Brain microvascular endothelial cell (primary cell): ENCODE results near the gene SPON2.

Experiments
- DNase-seq: peaks from one replicate; pipeline ENCODE4 v3.0.0-alpha.2; 2020
- H3K27ac ChIP-seq: fragments of 250-450 bp; sonication (Bioruptor Pico); 2 replicates; pipeline ENCODE4 v1.5.1; 2020; ENCODE audit warnings: mild to moderate bottlenecking, moderate library complexity
- H3K27me3 ChIP-seq: fragments of 250-450 bp; sonication (Bioruptor Pico); replicated peaks from 2 replicates; pipeline ENCODE4 v1.5.1; 2020; ENCODE audit warnings: mild to moderate bottlenecking
- H3K36me3 ChIP-seq: fragments of 250-450 bp; sonication (Bioruptor Pico); replicated peaks from 2 replicates; pipeline ENCODE4 v1.5.1; 2020; ENCODE audit warnings: mild to moderate bottlenecking
- H3K4me3 ChIP-seq: 2 replicates; pipeline ENCODE4 v1.5.1; 2011; ENCODE audit warnings: low read depth, mild to moderate bottlenecking, control low read depth, low read length, moderate library complexity
- CTCF ChIP-seq: IDR thresholded peaks from 2 replicates; pipeline ENCODE4 v1.5.1; 2011; ENCODE audit warnings: low read depth, mild to moderate bottlenecking, moderate library complexity, low read length, control low read depth, inconsistent platforms; ENCODE audit errors: missing control alignments
- in situ Hi-C: cut with HindIII; loops from 2 replicates; pipeline ENCODE4 v1.10.0; 2017; ENCODE audit warnings: low sequenced_read_pairs, low pct_ligation_motif_present

The SPON2 gene

GRCh38 chr4:1172971-1173757, 781 bp upstream of the SPON2 start:
- in situ Hi-C loops = no loop called here
- no peak overlapping the region for H3K4me3 ChIP-seq
- no peak for TF ChIP-seq CTCF
- no peak for DNase-seq
- H3K36me3 ChIP-seq = no peaks in the 10 kb centered on the region
- no peak overlapping the region for H3K27ac ChIP-seq
- H3K27me3 ChIP-seq = peaks cover 23% of the 10 kb centered on the region

- no peaks in the 10 kb centered on the region for H3K36me3 ChIP-seq
- no peak for TF ChIP-seq CTCF
- DNase-seq = no peak
- H3K4me3 ChIP-seq = peak overlapping the region; percentile 47
- in situ Hi-C loops = no loop called here
- peaks cover 23% of the 10 kb centered on the region for H3K27me3 ChIP-seq
- H3K27ac ChIP-seq = no peak overlapping the region
Observed at GRCh38 chr4:1171311-1172227, 814 bp downstream of the SPON2 start.

DNA sequence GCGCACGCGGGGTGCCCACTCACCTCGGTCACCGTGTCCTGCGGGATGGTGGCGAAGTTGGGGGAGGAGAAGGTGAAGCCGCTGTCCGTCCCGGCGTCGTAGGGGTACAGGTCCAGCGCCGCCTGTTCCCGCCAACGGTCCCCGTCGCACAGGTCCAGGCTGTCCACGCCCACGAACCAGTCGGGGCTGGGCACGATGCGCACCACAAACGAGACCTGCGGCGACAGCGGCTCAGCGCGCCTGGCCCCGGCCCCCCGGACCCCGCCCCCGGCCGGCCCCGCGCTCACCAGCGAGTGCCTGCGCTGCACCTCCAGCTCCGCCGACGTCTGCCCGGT, 1.4 kb downstream of the SPON2 start:
- DNase-seq = no peak
- TF ChIP-seq CTCF = no peak
- no peak overlapping the region for H3K27ac ChIP-seq
- in situ Hi-C loops = no loop called here
- peaks cover 23% of the 10 kb centered on the region for H3K27me3 ChIP-seq
- H3K4me3 ChIP-seq = peak overlapping the region; percentile 47
- no peaks in the 10 kb centered on the region for H3K36me3 ChIP-seq

- DNase-seq = no peak
- no peaks in the 10 kb centered on the region for H3K36me3 ChIP-seq
- peak overlapping the region; percentile 9 for H3K4me3 ChIP-seq
- no peak for TF ChIP-seq CTCF
- in situ Hi-C loops = no loop called here
- no peak overlapping the region for H3K27ac ChIP-seq
- H3K27me3 ChIP-seq = peaks cover 23% of the 10 kb centered on the region
Observed at GRCh38 chr4:1170156-1170975, 2.0 kb downstream of the SPON2 start.

- TF ChIP-seq CTCF = no peak
- in situ Hi-C loops = no loop called here
- H3K36me3 ChIP-seq = no peaks in the 10 kb centered on the region
Observed at GRCh38 chr4:1169691-1170096, 2.7 kb downstream of the SPON2 start.

More at GRCh38 chr4:1169691-1170096, 2.7 kb downstream of the SPON2 start:
- Histone ChIP-seq H3K27me3 (peaks cover 23% of the 10 kb centered on the region), H3K4me3 (no peak overlapping the region), H3K27ac (no peak overlapping the region)
- DNase-seq = no peak
